ENCODE data around the gene PLCB1.

The PLCB1 gene

GRCh38 chr20:8581446-8582183 is 449.5 kb downstream of the PLCB1 start:
- TF ChIP-seq, protein P1, sequence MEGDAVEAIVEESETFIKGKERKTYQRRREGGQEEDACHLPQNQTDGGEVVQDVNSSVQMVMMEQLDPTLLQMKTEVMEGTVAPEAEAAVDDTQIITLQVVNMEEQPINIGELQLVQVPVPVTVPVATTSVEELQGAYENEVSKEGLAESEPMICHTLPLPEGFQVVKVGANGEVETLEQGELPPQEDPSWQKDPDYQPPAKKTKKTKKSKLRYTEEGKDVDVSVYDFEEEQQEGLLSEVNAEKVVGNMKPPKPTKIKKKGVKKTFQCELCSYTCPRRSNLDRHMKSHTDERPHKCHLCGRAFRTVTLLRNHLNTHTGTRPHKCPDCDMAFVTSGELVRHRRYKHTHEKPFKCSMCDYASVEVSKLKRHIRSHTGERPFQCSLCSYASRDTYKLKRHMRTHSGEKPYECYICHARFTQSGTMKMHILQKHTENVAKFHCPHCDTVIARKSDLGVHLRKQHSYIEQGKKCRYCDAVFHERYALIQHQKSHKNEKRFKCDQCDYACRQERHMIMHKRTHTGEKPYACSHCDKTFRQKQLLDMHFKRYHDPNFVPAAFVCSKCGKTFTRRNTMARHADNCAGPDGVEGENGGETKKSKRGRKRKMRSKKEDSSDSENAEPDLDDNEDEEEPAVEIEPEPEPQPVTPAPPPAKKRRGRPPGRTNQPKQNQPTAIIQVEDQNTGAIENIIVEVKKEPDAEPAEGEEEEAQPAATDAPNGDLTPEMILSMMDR (IDR thresholded peaks at IDR 0.05), result no peak

DNA sequence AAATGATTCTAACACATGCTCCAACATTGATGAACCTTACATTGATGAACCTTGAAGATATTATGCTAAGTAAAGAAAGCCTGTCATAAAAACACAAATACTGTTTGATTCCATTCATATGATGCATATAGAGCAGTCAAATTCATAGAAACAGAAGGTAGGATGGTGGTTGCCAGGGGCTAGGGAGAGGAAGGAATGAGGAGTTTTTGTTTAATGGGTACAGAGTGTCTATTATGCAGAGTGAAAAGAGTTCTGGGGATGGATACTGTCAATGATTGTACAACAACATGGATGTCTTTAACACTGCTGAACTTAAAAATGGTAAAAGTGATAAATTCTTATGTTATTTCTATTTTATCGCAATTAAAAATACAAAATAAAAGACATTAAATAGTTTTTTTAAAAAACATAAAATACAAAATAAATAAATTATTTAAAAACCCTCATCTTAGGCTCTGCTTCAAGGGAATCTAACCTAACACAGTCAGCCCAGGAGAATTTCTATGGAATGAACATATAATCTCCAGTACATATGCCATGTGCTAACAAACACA is 451.0 kb downstream of the PLCB1 start:
- TF ChIP-seq, protein P1 (IDR thresholded peaks at IDR 0.05), result no peak

DNA sequence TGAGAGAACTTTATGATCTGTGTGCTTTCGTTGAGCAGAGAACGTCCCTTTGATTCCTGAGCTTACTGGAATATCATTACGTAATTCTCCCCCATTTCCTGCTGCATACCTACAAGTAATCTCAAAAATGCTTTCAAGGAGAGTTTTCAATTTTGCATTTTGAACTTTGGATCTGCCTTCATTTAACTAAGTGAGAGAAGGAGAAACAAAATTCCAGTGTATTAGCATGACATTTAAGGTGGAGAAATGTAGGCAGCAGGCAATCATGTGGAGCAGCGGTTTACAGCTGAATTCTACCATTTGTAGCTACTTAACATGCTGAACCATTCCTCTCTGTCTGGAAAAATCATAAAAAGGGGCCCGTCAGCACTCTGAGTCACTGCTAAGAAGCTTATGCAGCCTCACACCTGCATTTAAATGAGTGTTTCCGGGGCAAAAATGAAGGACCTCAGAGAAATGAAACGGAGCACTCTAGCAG is 451.5 kb downstream of the PLCB1 start:
- TF ChIP-seq, protein P1 (IDR thresholded peaks at IDR 0.05), result no peak

DNA sequence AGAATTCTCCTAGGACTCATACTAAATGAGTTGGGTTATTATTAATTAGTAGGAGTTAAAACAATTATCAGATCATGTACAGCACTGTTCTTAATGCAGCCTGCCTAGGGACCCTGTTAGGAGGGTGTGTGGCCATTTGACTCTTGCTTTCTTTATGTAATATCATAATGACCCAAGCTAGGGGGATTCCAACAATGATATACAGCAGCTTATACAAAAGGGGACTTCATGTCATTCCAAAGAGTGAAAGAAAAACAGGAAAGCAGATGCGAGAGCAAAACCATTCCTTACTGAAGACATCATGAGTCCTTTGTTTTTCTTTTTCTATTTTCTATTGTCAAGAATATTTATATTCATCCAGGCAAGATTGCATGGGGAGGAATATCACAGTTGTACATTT is 455.2 kb downstream of the PLCB1 start:
- TF ChIP-seq, protein P1 (IDR thresholded peaks at IDR 0.05), result no peak

DNA sequence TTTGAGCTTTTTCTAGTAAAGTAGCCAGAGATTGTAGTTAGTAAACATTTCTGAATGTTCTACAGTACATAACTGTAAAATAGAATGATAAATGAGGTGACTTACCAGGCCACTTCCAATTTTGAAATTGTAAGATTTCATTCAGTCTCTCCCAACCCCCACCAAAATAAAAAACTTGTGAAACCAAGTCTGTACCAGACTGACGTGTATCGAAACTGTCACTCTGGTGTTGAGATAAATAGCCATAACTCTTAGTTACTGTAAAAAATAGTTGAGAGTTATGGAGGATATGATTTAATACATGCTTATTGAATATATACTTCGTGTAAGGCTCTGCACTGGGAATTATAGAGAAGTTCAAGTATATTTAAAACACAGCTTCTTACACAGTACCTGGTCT is 455.7 kb downstream of the PLCB1 start:
- TF ChIP-seq, protein P1 (IDR thresholded peaks at IDR 0.05), result no peak

DNA sequence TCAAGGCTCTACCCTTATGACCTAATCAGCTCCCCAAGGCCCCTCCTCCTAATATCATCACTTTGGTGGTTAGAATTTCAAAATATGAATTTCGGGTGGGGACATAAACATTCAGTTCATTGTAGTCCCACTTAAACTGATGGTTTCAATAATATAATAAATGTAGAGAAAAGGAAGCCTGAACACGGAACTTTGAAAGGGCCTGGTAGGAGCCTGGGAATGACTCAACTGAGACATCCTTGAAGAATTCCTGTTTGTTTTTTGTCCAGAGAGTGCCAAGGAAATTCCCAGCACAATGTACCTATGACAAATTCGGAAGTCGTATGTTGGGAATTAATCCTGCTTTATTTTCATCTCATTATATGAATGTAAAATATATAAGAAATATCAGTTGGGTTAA is 457.9 kb downstream of the PLCB1 start:
- TF ChIP-seq, protein P1 (IDR thresholded peaks at IDR 0.05), result no peak

- TF ChIP-seq, protein P1 (IDR thresholded peaks at IDR 0.05), result no peak
These were observed 469.5 kb downstream of the PLCB1 start for GRCh38 chr20:8601542-8601912.

Measured in LNCAP (cell line).